OCI-LY7 (cell line): Measurements from ENCODE around the gene NELL1.

Experiments
- EZH2phosphoT487 ChIP-seq: fragments of 200-600 bp; sonication (generic); IDR thresholded peaks from 2 replicates; pipeline ENCODE4 v1.6.1; 2018; ENCODE audit warnings: low read depth, borderline replicate concordance, mild to moderate bottlenecking, mixed run types, antibody characterized with exemption, low read length, moderate library complexity, mixed read lengths
- TF ChIP-seq, protein P1 (sequence below): fragments of 200-600 bp; sonication (generic); conservative IDR thresholded peaks from 2 replicates; pipeline ENCODE4 v1.5.1; 2014; ENCODE audit warnings: mild to moderate bottlenecking, antibody characterized with exemption, low read length, moderate library complexity, mixed read lengths

DNA sequence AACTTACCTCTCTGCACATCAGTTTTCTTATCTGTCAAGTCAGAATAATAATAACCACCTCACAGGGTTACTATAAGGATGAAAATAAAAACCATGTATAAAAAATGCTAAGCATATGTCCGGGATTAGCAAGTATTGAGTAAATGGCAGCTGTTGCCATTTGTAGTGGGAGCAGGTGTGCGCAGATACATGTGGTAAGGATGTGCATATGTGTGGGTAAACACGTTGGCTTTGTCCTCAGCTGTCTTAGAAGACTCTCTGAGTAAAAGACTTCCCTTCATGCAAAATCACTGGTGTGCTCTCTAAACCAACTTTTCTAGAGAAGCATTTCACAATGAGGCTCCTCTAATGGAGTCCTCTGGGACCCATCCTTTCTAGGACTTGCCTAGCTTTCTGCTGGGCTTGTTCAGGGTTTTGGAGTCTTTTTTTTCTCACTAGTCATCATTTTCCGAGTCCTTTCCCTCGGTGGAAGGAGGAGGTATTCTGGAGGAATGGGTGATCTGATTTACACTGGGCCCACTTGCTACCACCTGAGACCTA lies 62.4 kb downstream of the NELL1 start:
- TF ChIP-seq, protein P1, sequence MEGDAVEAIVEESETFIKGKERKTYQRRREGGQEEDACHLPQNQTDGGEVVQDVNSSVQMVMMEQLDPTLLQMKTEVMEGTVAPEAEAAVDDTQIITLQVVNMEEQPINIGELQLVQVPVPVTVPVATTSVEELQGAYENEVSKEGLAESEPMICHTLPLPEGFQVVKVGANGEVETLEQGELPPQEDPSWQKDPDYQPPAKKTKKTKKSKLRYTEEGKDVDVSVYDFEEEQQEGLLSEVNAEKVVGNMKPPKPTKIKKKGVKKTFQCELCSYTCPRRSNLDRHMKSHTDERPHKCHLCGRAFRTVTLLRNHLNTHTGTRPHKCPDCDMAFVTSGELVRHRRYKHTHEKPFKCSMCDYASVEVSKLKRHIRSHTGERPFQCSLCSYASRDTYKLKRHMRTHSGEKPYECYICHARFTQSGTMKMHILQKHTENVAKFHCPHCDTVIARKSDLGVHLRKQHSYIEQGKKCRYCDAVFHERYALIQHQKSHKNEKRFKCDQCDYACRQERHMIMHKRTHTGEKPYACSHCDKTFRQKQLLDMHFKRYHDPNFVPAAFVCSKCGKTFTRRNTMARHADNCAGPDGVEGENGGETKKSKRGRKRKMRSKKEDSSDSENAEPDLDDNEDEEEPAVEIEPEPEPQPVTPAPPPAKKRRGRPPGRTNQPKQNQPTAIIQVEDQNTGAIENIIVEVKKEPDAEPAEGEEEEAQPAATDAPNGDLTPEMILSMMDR: no peak
- TF ChIP-seq EZH2phosphoT487: no peak
